Esophagus muscularis mucosa (tissue), 4 donors: ENCODE data around the gene DOCK8. TPM values are rescaled to one million over a fixed set of nuclear protein-coding genes. Genes with fewer than 3 reads are reported as not detected.

ENCODE experiments used
- DNase-seq: peaks from one replicate; pipeline ENCODE4 v3.0.0-alpha.2; 2017; ENCODE audit errors: extremely low spot score
- H3K27ac ChIP-seq, 4 donors: fragments of 200-600 bp; sonication (generic); replicated peaks in 1 of 4; 1 replicate in 3 of 4; 2 replicates in 1 of 4; pipeline ENCODE4 v1.5.1; 2016 to 2019; ENCODE audit warnings: mild to moderate bottlenecking in 1 of 4
- H3K27me3 ChIP-seq, 4 donors: fragments of 200-600 bp; sonication (generic); one replicate each; pipeline versions ENCODE4 v1.5.1 to v1.6.0; 2016 to 2019
- H3K36me3 ChIP-seq, 4 donors: fragments of 200-600 bp; sonication (generic); one replicate each; pipeline ENCODE4 v1.5.1; 2016 to 2019
- H3K4me1 ChIP-seq, 4 donors: fragments of 200-600 bp; sonication (generic); one replicate each; pipeline ENCODE4 v1.5.1; 2016 to 2019
- H3K4me3 ChIP-seq, 4 donors: fragments of 200-600 bp; sonication (generic); 1 replicate in 2 of 4; 2 replicates in 2 of 4; pipeline ENCODE4 v1.5.1; 2016 to 2019; ENCODE audit warnings: mild to moderate bottlenecking in 4 of 4, moderate library complexity in 1 of 4
- H3K9me3 ChIP-seq, 4 donors: fragments of 200-600 bp; sonication (generic); 1 replicate in 3 of 4; 2 replicates in 1 of 4; pipeline ENCODE4 v1.5.1; 2016 to 2019
- CTCF ChIP-seq, 3 experiments: fragments of 200-600 bp in 2 of 3; fragments of 450-650 bp in 1 of 3; sonication (generic) in 2 of 3; IDR thresholded peaks; one replicate each; pipeline ENCODE4 v1.5.1; 2017 to 2019; ENCODE audit warnings: antibody characterized with exemption in 3 of 3, mild to moderate bottlenecking in 2 of 3, moderate library complexity in 1 of 3
- EP300 ChIP-seq: sonication (generic); formaldehyde crosslinking; IDR thresholded peaks from one replicate; pipeline ENCODE4 v1.6.1; 2017; ENCODE audit warnings: antibody characterized with exemption
- POLR2A ChIP-seq: fragments of 450-650 bp; IDR thresholded peaks from one replicate; pipeline ENCODE4 v1.6.1; 2017; ENCODE audit warnings: antibody characterized with exemption, moderate library complexity, mild to moderate bottlenecking, low read depth
- POLR2AphosphoS5 ChIP-seq, 2 donors: sonication (generic); formaldehyde crosslinking; IDR thresholded peaks; one replicate each; pipeline ENCODE4 v1.6.1; 2017; ENCODE audit warnings: antibody characterized with exemption in 2 of 2
- WGBS: methylation state at CpG from one replicate; pipeline ENCODE4 v1.1.5; 2018; 5-methylcytosine and 5-hydroxymethylcytosine counted together
- intact Hi-C: fragments of 100-400 bp; cut with DNase I; formaldehyde crosslinking; loops from one replicate; pipeline ENCODE4 v1.15.1; 2023
- total RNA-seq, 4 donors: library from RNA; depleted of rRNA; stranded (reverse); fragments of >200 nt; gene quantifications; one replicate each; pipeline versions ENCODE4 v1.1.0 to v1.2.1, GENCODE V29; 2016

Gene DOCK8
- total RNA-seq, 4 donors from 2014 or later = 45.1 to 72.8 (median 48.8) TPM

GRCh38 chr9:295576-295975, 80.9 kb downstream of the DOCK8 start:
- peaks cover 0 to 22% (median 14%) of the 10 kb centered on the region in 4 donors for H3K4me1 ChIP-seq
- no peak overlapping the region for H3K4me3 ChIP-seq
- no peak for TF ChIP-seq POLR2AphosphoS5 (IDR thresholded peaks at IDR 0.05)
- TF ChIP-seq CTCF (IDR thresholded peaks at IDR 0.05) = no peak
- no peak for TF ChIP-seq EP300
- no peak for TF ChIP-seq POLR2A
- H3K9me3 ChIP-seq = no peaks in the 10 kb centered on the region
- intact Hi-C loops = no loop called here
- no peaks in the 10 kb centered on the region for H3K27me3 ChIP-seq
- DNase-seq = no peak
- no peak overlapping the region for H3K27ac ChIP-seq
- no peaks in the 10 kb centered on the region for H3K36me3 ChIP-seq

GRCh38 chr9:296411-296810, 81.7 kb downstream of the DOCK8 start:
- H3K4me1 ChIP-seq = peaks cover 0 to 22% (median 12%) of the 10 kb centered on the region in 4 donors
- H3K27ac ChIP-seq = peak overlapping the region in 1 of 4 donors; percentile 12
- TF ChIP-seq EP300 (no peak), POLR2AphosphoS5 (IDR thresholded peaks at IDR 0.05) (no peak), CTCF (IDR thresholded peaks at IDR 0.05) (no peak), POLR2A (no peak)
- no peak overlapping the region for H3K4me3 ChIP-seq
- WGBS = 82% methylated on average over 3 of the region's 3 CpGs
- no peaks in the 10 kb centered on the region for H3K27me3 ChIP-seq
- intact Hi-C loops = no loop called here
- no peaks in the 10 kb centered on the region for H3K9me3 ChIP-seq
- H3K36me3 ChIP-seq = no peaks in the 10 kb centered on the region
- no peak for DNase-seq

- H3K4me1 ChIP-seq = peaks cover 0 to 22% (median 12%) of the 10 kb centered on the region in 4 donors
- peak overlapping the region; percentile 12 to 48 (median 32) for H3K27ac ChIP-seq
- no peaks in the 10 kb centered on the region for H3K9me3 ChIP-seq
- intact Hi-C loops = no loop called here
- no peaks in the 10 kb centered on the region for H3K36me3 ChIP-seq
- TF ChIP-seq EP300 (no peak), POLR2AphosphoS5 (IDR thresholded peaks at IDR 0.05) (no peak), POLR2A (no peak), CTCF (IDR thresholded peaks at IDR 0.05) (no peak)
- no peaks in the 10 kb centered on the region for H3K27me3 ChIP-seq
- DNase-seq = no peak
- no peak overlapping the region for H3K4me3 ChIP-seq
- 32% methylated on average over 6 of the region's 6 CpGs for whole genome bisulfite sequencing
These were observed 82.7 kb downstream of the DOCK8 start for GRCh38 chr9:297104-297972.

- 86% methylated on average over 5 of the region's 5 CpGs for WGBS
- no peak overlapping the region for H3K4me3 ChIP-seq
- DNase-seq = no peak
- H3K27me3 ChIP-seq = no peaks in the 10 kb centered on the region
- H3K9me3 ChIP-seq = no peaks in the 10 kb centered on the region
- peak overlapping the region; percentile 73 to 76 (median 74) for H3K27ac ChIP-seq
- peaks cover 0 to 16% (median 11%) of the 10 kb centered on the region in 4 donors for H3K4me1 ChIP-seq
- TF ChIP-seq EP300 (no peak), POLR2A (no peak), CTCF (IDR thresholded peaks at IDR 0.05) (no peak), POLR2AphosphoS5 (IDR thresholded peaks at IDR 0.05) (no peak)
- intact Hi-C loops = loop anchor here (5.0 kb wide), 1 partner anchor 86 kb away; no protein-coding TSS in a partner anchor
- no peaks in the 10 kb centered on the region for H3K36me3 ChIP-seq
These were observed 88.8 kb downstream of the DOCK8 start for GRCh38 chr9:303502-303901.
